Choroid plexus epithelial cell (primary cell): Measurements from ENCODE around the gene ISG20.
A peak's percentile ranks its signal among the peaks of the same experiment; 100 is the strongest.

Experiments
- DNase-seq: peaks from one replicate; pipeline ENCODE4 v3.0.0-alpha.2; 2010; ENCODE audit warnings: low read depth
- H3K4me3 ChIP-seq: 2 replicates; pipeline ENCODE4 v1.5.1; 2011; ENCODE audit warnings: low read depth, mild to moderate bottlenecking, control low read depth, low read length, moderate library complexity
- CTCF ChIP-seq: conservative IDR thresholded peaks from 2 replicates; pipeline ENCODE4 v1.5.1; 2011; ENCODE audit warnings: low read depth, mild to moderate bottlenecking, control low read depth, inconsistent platforms, low read length, moderate library complexity

Gene ISG20

GRCh38 chr15:88606070-88606794 is 32.6 kb upstream of the ISG20 start:
- no peak overlapping the region for H3K4me3 ChIP-seq
- DNase-seq: no peak
- TF ChIP-seq CTCF: no peak

GRCh38 chr15:88607951-88608350 is 30.9 kb upstream of the ISG20 start:
- no peak for TF ChIP-seq CTCF
- DNase-seq: no peak
- no peak overlapping the region for H3K4me3 ChIP-seq

GRCh38 chr15:88608607-88609181 is 30.1 kb upstream of the ISG20 start:
- H3K4me3 ChIP-seq: no peak overlapping the region
- DNase-seq: no peak
- no peak for TF ChIP-seq CTCF

GRCh38 chr15:88609344-88610090 is 29.3 kb upstream of the ISG20 start:
- H3K4me3 ChIP-seq: no peak overlapping the region
- no peak for DNase-seq
- no peak for TF ChIP-seq CTCF

- H3K4me3 ChIP-seq: no peak overlapping the region
- TF ChIP-seq CTCF: peak; percentile 24
- DNase-seq: no peak
These were observed 28.1 kb upstream of the ISG20 start for GRCh38 chr15:88610701-88611231.

GRCh38 chr15:88612186-88612796 is 26.5 kb upstream of the ISG20 start:
- no peak overlapping the region for H3K4me3 ChIP-seq
- DNase-seq: no peak
- TF ChIP-seq CTCF: no peak
